Embryonic facial prominence (tissue), 1 donor: ENCODE measurements around the gene PRR29.

Source experiments
- DNase-seq: peaks from one replicate; pipeline ENCODE4 v3.0.0-alpha.2; 2016; ENCODE audit errors: extremely low spot score

Gene PRR29

GRCh38 chr17:63998050-63998720 lies at the start of gene PRR29:
PRR29 (plus strand) TSS chr17:63998351; CDS start chr17:63998365, 14 bp downstream.
- peak; percentile 59 for DNase-seq

- DNase-seq = no peak
Observed at GRCh38 chr17:63948521-63948920, 49.6 kb upstream of the PRR29 start.

- no peak for DNase-seq
Observed at GRCh38 chr17:63949576-63950250, 48.4 kb upstream of the PRR29 start.

- no peak for DNase-seq
Observed at GRCh38 chr17:63950940-63951907, 46.9 kb upstream of the PRR29 start.

GRCh38 chr17:63954402-63955063 lies 43.6 kb upstream of the PRR29 start:
- no peak for DNase-seq

GRCh38 chr17:63955232-63955631 lies 42.9 kb upstream of the PRR29 start:
- no peak for DNase-seq

GRCh38 chr17:63955791-63956190 lies 42.4 kb upstream of the PRR29 start:
- DNase-seq = no peak

- DNase-seq = no peak
Observed at GRCh38 chr17:63956296-63956920, 41.7 kb upstream of the PRR29 start.

- no peak for DNase-seq
Observed at GRCh38 chr17:63960006-63960405, 38.1 kb upstream of the PRR29 start.

- DNase-seq = no peak
Observed at GRCh38 chr17:63960430-63960829, 37.7 kb upstream of the PRR29 start.

GRCh38 chr17:63961355-63962212 lies 36.6 kb upstream of the PRR29 start:
- DNase-seq = no peak

GRCh38 chr17:63962298-63962744 lies 35.8 kb upstream of the PRR29 start:
- DNase-seq = no peak

GRCh38 chr17:63963123-63963522 lies 35.0 kb upstream of the PRR29 start:
- DNase-seq = no peak

- DNase-seq = no peak
Observed at GRCh38 chr17:63966646-63967264, 31.4 kb upstream of the PRR29 start.

GRCh38 chr17:63967953-63968352 lies 30.2 kb upstream of the PRR29 start:
- DNase-seq = no peak

GRCh38 chr17:63969278-63969677 lies 28.9 kb upstream of the PRR29 start:
- no peak for DNase-seq

GRCh38 chr17:63972796-63973195 lies 25.4 kb upstream of the PRR29 start, which contains the start of gene SCN4A:
SCN4A (minus strand) TSS chr17:63972918; CDS start chr17:63972841, 77 bp downstream.
- no peak for DNase-seq

- DNase-seq = no peak
Observed at GRCh38 chr17:63973247-63973646, 24.9 kb upstream of the PRR29 start.

- DNase-seq = no peak
Observed at GRCh38 chr17:63973930-63974593, 24.1 kb upstream of the PRR29 start.
